SK-N-SH (cell line): ENCODE results near the gene ERRFI1. TPM values are rescaled to one million over a fixed set of nuclear protein-coding genes. Genes with fewer than 3 reads are reported as not detected.

Source experiments
- CTCF ChIA-PET: fragments of 300-600, 350-600 bp; formaldehyde crosslinking; extraction: SDS; loops from one replicate; lab custom pipeline; 2021; lab: Yijun Ruan, JAX
- POLR2A ChIA-PET: fragments of 350-600 bp; sonication (Branson Sonifier 250); formaldehyde crosslinking; extraction: SDS; loops from one replicate; lab custom pipeline; 2020; ENCODE audit warnings: antibody characterized with exemption, inconsistent platforms; lab: Yijun Ruan, JAX
- DNase-seq: peaks from one replicate; pipeline ENCODE4 v3.0.0; 2012
- H2AFZ ChIP-seq: fragments of 200-600 bp; sonication (generic); 2 replicates; pipeline ENCODE4 v1.8.1; 2016; ENCODE audit warnings: antibody characterized with exemption, mild to moderate bottlenecking, low read depth
- H3F3A ChIP-seq: fragments of 200-600 bp; sonication (generic); replicated peaks from 2 replicates; pipeline ENCODE3; 2016; ENCODE audit warnings: antibody characterized with exemption, mild to moderate bottlenecking; ENCODE audit not compliant: insufficient read depth
- H3K27ac ChIP-seq, 2 experiments: fragments of 200-500 bp in 1 of 2; fragments of 200-600 bp in 1 of 2; sonication (Bioruptor generic) in 1 of 2; sonication (generic), shearing (Covaris generic) in 1 of 2; 2 replicates each; pipeline versions ENCODE4 v1.5.1 to v1.6.1; 2014 to 2016; ENCODE audit warnings: low read depth in 2 of 2, inconsistent platforms in 1 of 2, low read length in 1 of 2, mild to moderate bottlenecking in 1 of 2, mixed read lengths in 1 of 2
- H3K27me3 ChIP-seq: fragments of 200-600 bp; sonication (generic), shearing (Covaris generic); 2 replicates; pipeline ENCODE4 v1.6.1; 2016; ENCODE audit warnings: mixed run types; ENCODE audit not compliant: insufficient read depth
- H3K36me3 ChIP-seq, 2 experiments: fragments of 200-500 bp in 1 of 2; fragments of 200-600 bp in 1 of 2; sonication (Bioruptor generic) in 1 of 2; sonication (generic) in 1 of 2; replicated peaks in 1 of 2; 2 replicates each; pipeline versions ENCODE3 to v1.5.1; 2014 to 2016; ENCODE audit warnings: low read length in 1 of 2, mild to moderate bottlenecking in 1 of 2; ENCODE audit not compliant: insufficient read depth in 2 of 2, control insufficient read depth in 1 of 2
- H3K4me1 ChIP-seq, 2 experiments: fragments of 200-500 bp in 1 of 2; fragments of 200-600 bp in 1 of 2; sonication (Bioruptor generic) in 1 of 2; sonication (generic), shearing (Covaris generic) in 1 of 2; 2 replicates each; pipeline versions ENCODE4 v1.5.1 to v1.6.1; 2014 to 2016; ENCODE audit warnings: low read depth in 1 of 2, low read length in 1 of 2, mixed run types in 1 of 2; ENCODE audit not compliant: insufficient read depth in 2 of 2, control insufficient read depth in 1 of 2
- H3K4me2 ChIP-seq: fragments of 200-600 bp; sonication (generic), shearing (Covaris generic); 2 replicates; pipeline ENCODE4 v1.6.1; 2017; ENCODE audit warnings: mixed run types
- H3K4me3 ChIP-seq, 2 experiments: fragments of 200-500 bp in 1 of 2; fragments of 200-600 bp in 1 of 2; sonication (Bioruptor generic) in 1 of 2; sonication (generic), shearing (Covaris generic) in 1 of 2; 2 replicates each; pipeline versions ENCODE4 v1.5.1 to v1.8.1; 2014 to 2016; ENCODE audit warnings: low read depth in 2 of 2, inconsistent platforms in 1 of 2, low read length in 1 of 2, mild to moderate bottlenecking in 1 of 2, mixed read lengths in 1 of 2, moderate library complexity in 1 of 2
- H3K79me2 ChIP-seq: fragments of 200-600 bp; sonication (generic); 2 replicates; pipeline ENCODE4 v1.8.1; 2017; ENCODE audit warnings: mild to moderate bottlenecking; ENCODE audit not compliant: insufficient read depth
- H3K9ac ChIP-seq: fragments of 200-600 bp; sonication (generic); 2 replicates; pipeline ENCODE4 v1.6.1; 2017; ENCODE audit warnings: mixed run types
- H3K9me2 ChIP-seq: fragments of 200-600 bp; sonication (generic); 2 replicates; pipeline ENCODE4 v1.6.1; 2017; ENCODE audit warnings: mixed run types
- H3K9me3 ChIP-seq: fragments of 200-600 bp; sonication (generic); 2 replicates; pipeline ENCODE4 v1.6.1; 2017; ENCODE audit warnings: mixed run types, mild to moderate bottlenecking, moderate library complexity
- H4K20me1 ChIP-seq: fragments of 200-600 bp; sonication (generic); 2 replicates; pipeline ENCODE4 v1.6.1; 2017; ENCODE audit warnings: mild to moderate bottlenecking, mixed run types; ENCODE audit not compliant: insufficient read depth
- FOXJ3 ChIP-seq: sonication (generic); formaldehyde crosslinking; IDR thresholded peaks from 2 replicates; pipeline ENCODE4 v1.5.1; 2020; ENCODE audit warnings: mild to moderate bottlenecking, missing genetic modification reagents
- GABPA ChIP-seq: IDR thresholded peaks from 2 replicates; pipeline ENCODE4 v1.4.0; 2012; ENCODE audit warnings: low read depth, mild to moderate bottlenecking
- GATA2 ChIP-seq: sonication (generic); formaldehyde crosslinking; IDR thresholded peaks from 2 replicates; pipeline ENCODE4 v1.5.0; 2020; ENCODE audit warnings: mild to moderate bottlenecking, missing genetic modification reagents
- MAX ChIP-seq: IDR thresholded peaks from 2 replicates; pipeline ENCODE4 v1.4.0; 2012; ENCODE audit warnings: low read depth
- MEF2A ChIP-seq: IDR thresholded peaks from 2 replicates; pipeline ENCODE4 v1.4.0; 2012; ENCODE audit warnings: low read depth, borderline replicate concordance
- PBX3 ChIP-seq: IDR thresholded peaks from 2 replicates; pipeline ENCODE4; 2012
- POLR2AphosphoS5 ChIP-seq: IDR thresholded peaks from 2 replicates; pipeline ENCODE4 v1.6.1; 2012; ENCODE audit warnings: low read depth, low read length
- RAD21 ChIP-seq: IDR thresholded peaks from 2 replicates; pipeline ENCODE4 v1.6.1; 2012; ENCODE audit warnings: mild to moderate bottlenecking, low read length
- RCOR1 ChIP-seq: fragments of 150-350 bp; IDR thresholded peaks from 2 replicates; pipeline ENCODE4 v1.6.1; 2017; ENCODE audit warnings: antibody characterized with exemption, low read length
- SIN3A ChIP-seq: IDR thresholded peaks from 2 replicates; pipeline ENCODE4 v1.6.1; 2012; ENCODE audit warnings: low read depth, mild to moderate bottlenecking, low read length, moderate library complexity, borderline replicate concordance
- SMC3 ChIP-seq: IDR thresholded peaks from 2 replicates; pipeline ENCODE4 v1.6.1; 2012; ENCODE audit warnings: low read depth, low read length, improper control_type of control experiment
- TCF12 ChIP-seq: IDR thresholded peaks from 2 replicates; pipeline ENCODE4 v1.4.0; 2012
- TEAD4 ChIP-seq: IDR thresholded peaks from 2 replicates; pipeline ENCODE4 v1.4.0; 2012; ENCODE audit warnings: mild to moderate bottlenecking, borderline replicate concordance; ENCODE audit not compliant: insufficient read depth
- WGBS: methylation state at CpG from one replicate; pipeline ENCODE4 v1.1.6; 2017; ENCODE audit warnings: low lambda C conversion rate; 5-methylcytosine and 5-hydroxymethylcytosine counted together
- polyA plus RNA-seq, 3 experiments: library from polyadenylated mRNA; depleted of rRNA; stranded (reverse); fragments of >200 nt; gene quantifications; 2 replicates each; pipeline ENCODE4 v1.2.3, GENCODE V29; 2012
- TF ChIP-seq, protein P1 (sequence below): IDR thresholded peaks from 2 replicates; pipeline ENCODE4 v1.4.0; 2012; ENCODE audit warnings: low read depth, borderline replicate concordance
- TF ChIP-seq, protein P2 (sequence below): fragments of 150-350 bp; IDR thresholded peaks from 2 replicates; pipeline ENCODE4 v1.6.1; 2017; ENCODE audit warnings: antibody characterized with exemption, low read length, low read depth, borderline replicate concordance

ERRFI1 gene
- polyA plus RNA-seq, 1 of the 3 experiments (the other 2 are of a cell fraction), result 65.6 TPM

GRCh38 chr1:8013800-8014199, 12.3 kb downstream of the ERRFI1 start:
- Histone ChIP-seq H3K9ac (no peak overlapping the region), H3K9me2 (no peaks in the 10 kb centered on the region), H3K4me1 (peaks cover 13 to 30% of the 10 kb centered on the region in 2 experiments), H3K79me2 (peaks cover 71% of the 10 kb centered on the region)
- DNase-seq, result no peak
- TF ChIP-seq RCOR1 (no peak), RAD21 (no peak), FOXJ3 (CRISPR knock-in tag) (no peak), TCF12 (no peak), GATA2 (CRISPR knock-in tag) (no peak), SIN3A (no peak), SMC3 (no peak), GABPA (no peak), POLR2AphosphoS5 (no peak), PBX3 (no peak), MEF2A (no peak), TEAD4 (no peak), MAX (no peak)
- TF ChIP-seq, protein P1, sequence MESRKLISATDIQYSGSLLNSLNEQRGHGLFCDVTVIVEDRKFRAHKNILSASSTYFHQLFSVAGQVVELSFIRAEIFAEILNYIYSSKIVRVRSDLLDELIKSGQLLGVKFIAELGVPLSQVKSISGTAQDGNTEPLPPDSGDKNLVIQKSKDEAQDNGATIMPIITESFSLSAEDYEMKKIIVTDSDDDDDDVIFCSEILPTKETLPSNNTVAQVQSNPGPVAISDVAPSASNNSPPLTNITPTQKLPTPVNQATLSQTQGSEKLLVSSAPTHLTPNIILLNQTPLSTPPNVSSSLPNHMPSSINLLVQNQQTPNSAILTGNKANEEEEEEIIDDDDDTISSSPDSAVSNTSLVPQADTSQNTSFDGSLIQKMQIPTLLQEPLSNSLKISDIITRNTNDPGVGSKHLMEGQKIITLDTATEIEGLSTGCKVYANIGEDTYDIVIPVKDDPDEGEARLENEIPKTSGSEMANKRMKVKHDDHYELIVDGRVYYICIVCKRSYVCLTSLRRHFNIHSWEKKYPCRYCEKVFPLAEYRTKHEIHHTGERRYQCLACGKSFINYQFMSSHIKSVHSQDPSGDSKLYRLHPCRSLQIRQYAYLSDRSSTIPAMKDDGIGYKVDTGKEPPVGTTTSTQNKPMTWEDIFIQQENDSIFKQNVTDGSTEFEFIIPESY, result no peak
- TF ChIP-seq, protein P2, sequence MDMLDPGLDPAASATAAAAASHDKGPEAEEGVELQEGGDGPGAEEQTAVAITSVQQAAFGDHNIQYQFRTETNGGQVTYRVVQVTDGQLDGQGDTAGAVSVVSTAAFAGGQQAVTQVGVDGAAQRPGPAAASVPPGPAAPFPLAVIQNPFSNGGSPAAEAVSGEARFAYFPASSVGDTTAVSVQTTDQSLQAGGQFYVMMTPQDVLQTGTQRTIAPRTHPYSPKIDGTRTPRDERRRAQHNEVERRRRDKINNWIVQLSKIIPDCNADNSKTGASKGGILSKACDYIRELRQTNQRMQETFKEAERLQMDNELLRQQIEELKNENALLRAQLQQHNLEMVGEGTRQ, result no peak
- TF ChIP-seq, all 33 proteins: peak for 0
- Histone ChIP-seq H3F3A (peaks cover 40% of the 10 kb centered on the region), H3K36me3 (peaks cover 21 to 45% of the 10 kb centered on the region in 2 experiments), H2AFZ (no peak overlapping the region), H3K27me3 (no peaks in the 10 kb centered on the region), H3K27ac (no peak overlapping the region), H4K20me1 (peaks cover 12% of the 10 kb centered on the region; the same call in 1 of the 2 replicates), H3K4me3 (no peak overlapping the region), H3K4me2 (no peak overlapping the region), H3K9me3 (no peaks in the 10 kb centered on the region)
- 96% methylated on average over 6 of the region's 6 CpGs for WGBS
- POLR2A ChIA-PET, result no interaction called here
- CTCF ChIA-PET, result interaction anchor here (0.8 to 10.6 kb wide), 11 partner anchors 8 to 335 kb away, joined by 3 to 293 read pairs (median 8); partner anchors contain the start of gene SLC45A1
